H1 (cell line): Measurements from ENCODE around the gene UTS2R. TPM values are rescaled to one million over a fixed set of nuclear protein-coding genes. Genes with fewer than 3 reads are reported as not detected.

Source experiments
- CTCF ChIA-PET: fragments of 300-600 bp; sonication (Branson Sonifier 250); formaldehyde crosslinking; loops from one replicate; lab custom pipeline; 2021; ENCODE audit not compliant: partially characterized antibody; lab: Charles Lee
- POLR2A ChIA-PET: fragments of 300-600 bp; sonication (Branson Sonifier 250); formaldehyde crosslinking; loops from one replicate; lab custom pipeline; 2021; ENCODE audit warnings: inconsistent platforms; ENCODE audit not compliant: partially characterized antibody; lab: Charles Lee
- DNase-seq, 2 experiments: peaks; one replicate each; pipeline versions ENCODE4 v3.0.0 to v3.0.0-alpha.2; 2010 to 2022; ENCODE audit warnings: low spot score in 2 of 2, low read depth in 1 of 2, mixed read lengths in 1 of 2
- FAIRE-seq: peaks from 2 replicates; lab custom pipeline; 2011; peaks lifted over from hg19 to GRCh38; lab: Jason Lieb, UNC
- H2AFZ ChIP-seq: 2 replicates; pipeline ENCODE4 v1.8.1; 2012; ENCODE audit warnings: low read length, inconsistent platforms
- H2AK5ac ChIP-seq: 2 replicates; pipeline ENCODE4 v1.6.1; 2013; ENCODE audit warnings: low read depth, low read length
- H2BK120ac ChIP-seq: replicated peaks from 2 replicates; pipeline ENCODE3; 2013; ENCODE audit warnings: low read depth, low read length, inconsistent platforms
- H2BK12ac ChIP-seq: 2 replicates; pipeline ENCODE4 v1.6.1; 2013; ENCODE audit warnings: low read depth, low read length
- H2BK15ac ChIP-seq: 2 replicates; pipeline ENCODE4 v1.6.1; 2013; ENCODE audit warnings: low read length
- H2BK20ac ChIP-seq: 2 replicates; pipeline ENCODE4 v1.6.1; 2013; ENCODE audit warnings: low read length
- H2BK5ac ChIP-seq: 2 replicates; pipeline ENCODE4 v1.6.1; 2013; ENCODE audit warnings: low read depth, low read length
- H3K14ac ChIP-seq: 2 replicates; pipeline ENCODE4 v1.6.1; 2013; ENCODE audit warnings: inconsistent platforms; ENCODE audit not compliant: insufficient read length
- H3K18ac ChIP-seq: 2 replicates; pipeline ENCODE4 v1.6.1; 2013; ENCODE audit warnings: low read length; ENCODE audit errors: extremely low read depth
- H3K23ac ChIP-seq: 2 replicates; pipeline ENCODE4 v1.6.1; 2013; ENCODE audit warnings: inconsistent platforms; ENCODE audit not compliant: insufficient read length
- H3K23me2 ChIP-seq: 2 replicates; pipeline ENCODE4 v1.6.1; 2013; ENCODE audit warnings: low read depth, low read length
- H3K27ac ChIP-seq: 2 replicates; pipeline ENCODE4 v1.6.1; 2011; ENCODE audit warnings: low read depth, low read length, inconsistent platforms
- H3K27me3 ChIP-seq, 4 experiments: replicated peaks in 1 of 4; 1 replicate in 1 of 4; 2 replicates in 3 of 4; pipeline versions ENCODE4 v1.6.1 to v1.8.1; 2011 to 2013; ENCODE audit warnings: low read length in 3 of 4, mild to moderate bottlenecking in 3 of 4, inconsistent platforms in 2 of 4, mixed read lengths in 2 of 4, moderate library complexity in 1 of 4; ENCODE audit not compliant: control insufficient read depth in 3 of 4, insufficient read depth in 3 of 4; ENCODE audit errors: extremely low read depth in 1 of 4
- H3K36me3 ChIP-seq, 4 experiments: 2 replicates each; pipeline versions ENCODE4 v1.6.1 to v1.8.1; 2011 to 2013; ENCODE audit warnings: mild to moderate bottlenecking in 4 of 4, low read length in 3 of 4, moderate library complexity in 2 of 4, control low read depth in 1 of 4, inconsistent platforms in 1 of 4; ENCODE audit not compliant: insufficient read depth in 4 of 4, control insufficient read depth in 2 of 4
- H3K4ac ChIP-seq: replicated peaks from 2 replicates; pipeline ENCODE3; 2013; ENCODE audit warnings: low read length, low read depth, mixed read lengths, inconsistent platforms; ENCODE audit not compliant: insufficient read length
- H3K4me1 ChIP-seq, 4 experiments: replicated peaks in 1 of 4; 1 replicate in 1 of 4; 2 replicates in 3 of 4; pipeline versions ENCODE4 v1.6.1 to v1.8.1; 2011 to 2013; ENCODE audit warnings: low read length in 3 of 4, inconsistent platforms in 2 of 4, mixed read lengths in 1 of 4; ENCODE audit not compliant: insufficient read depth in 4 of 4, control insufficient read depth in 3 of 4
- H3K4me2 ChIP-seq, 2 experiments: 2 replicates each; pipeline versions ENCODE4 v1.6.1 to v1.8.1; 2011 to 2013; ENCODE audit warnings: low read depth in 2 of 2, low read length in 2 of 2, control low read depth in 1 of 2, inconsistent platforms in 1 of 2, mild to moderate bottlenecking in 1 of 2; ENCODE audit not compliant: insufficient read depth in 1 of 2
- H3K4me3 ChIP-seq, 4 experiments: fragments of 200-600, 300-600 bp in 1 of 4; sonication (generic), shearing (Covaris generic), sonication (Bioruptor Twin) in 1 of 4; 2 replicates each; pipeline versions ENCODE4 v1.5.1 to v1.8.1; 2011 to 2016; ENCODE audit warnings: low read length in 4 of 4, low read depth in 3 of 4, control low read depth in 2 of 4, inconsistent platforms in 2 of 4, mild to moderate bottlenecking in 2 of 4, mixed read lengths in 1 of 4, moderate library complexity in 1 of 4; ENCODE audit not compliant: insufficient read depth in 2 of 4; ENCODE audit errors: extremely low read depth in 1 of 4
- H3K56ac ChIP-seq: replicated peaks from 2 replicates; pipeline ENCODE3; 2013; ENCODE audit warnings: low read depth, mild to moderate bottlenecking, mixed read lengths, low read length, inconsistent platforms; ENCODE audit not compliant: insufficient read length
- H3K79me1 ChIP-seq: 2 replicates; pipeline ENCODE4 v1.6.1; 2013; ENCODE audit warnings: low read depth, low read length, control low read depth
- H3K79me2 ChIP-seq, 2 experiments: 2 replicates each; pipeline versions ENCODE4 v1.6.1 to v1.8.1; 2012 to 2013; ENCODE audit warnings: low read length in 2 of 2, mild to moderate bottlenecking in 2 of 2, inconsistent platforms in 1 of 2; ENCODE audit not compliant: insufficient read depth in 2 of 2, control insufficient read depth in 1 of 2
- H3K9ac ChIP-seq, 4 experiments: replicated peaks in 1 of 4; 1 replicate in 1 of 4; 2 replicates in 3 of 4; pipeline versions ENCODE4 v1.6.1 to v1.8.1; 2011 to 2013; ENCODE audit warnings: low read depth in 3 of 4, low read length in 3 of 4, control low read depth in 2 of 4, mild to moderate bottlenecking in 2 of 4, moderate library complexity in 2 of 4, inconsistent platforms in 1 of 4; ENCODE audit errors: extremely low read depth in 1 of 4
- H3K9me3 ChIP-seq, 2 experiments: 2 replicates each; pipeline versions ENCODE4 v1.6.1 to v1.8.1; 2012 to 2013; ENCODE audit warnings: mild to moderate bottlenecking in 2 of 2, moderate library complexity in 2 of 2, control low read depth in 1 of 2, inconsistent platforms in 1 of 2, low read depth in 1 of 2, low read length in 1 of 2, mixed read lengths in 1 of 2; ENCODE audit not compliant: insufficient read depth in 2 of 2
- H4K20me1 ChIP-seq, 2 experiments: replicated peaks in 1 of 2; 2 replicates each; pipeline versions ENCODE3 to v1.8.1; 2011 to 2013; ENCODE audit warnings: inconsistent platforms in 2 of 2, low read length in 2 of 2, mild to moderate bottlenecking in 1 of 2; ENCODE audit not compliant: insufficient read depth in 2 of 2, control insufficient read depth in 1 of 2
- H4K5ac ChIP-seq: 2 replicates; pipeline ENCODE4 v1.6.1; 2013; ENCODE audit warnings: low read length, low read depth, mixed read lengths, inconsistent platforms; ENCODE audit not compliant: insufficient read length
- H4K8ac ChIP-seq: 2 replicates; pipeline ENCODE4 v1.8.0; 2013; ENCODE audit warnings: mild to moderate bottlenecking, moderate library complexity, low read length, inconsistent platforms; ENCODE audit not compliant: insufficient read depth; ENCODE audit errors: extremely low read depth
- H4K91ac ChIP-seq: replicated peaks from 2 replicates; pipeline ENCODE3; 2013; ENCODE audit warnings: low read length, mixed read lengths, inconsistent platforms; ENCODE audit not compliant: insufficient read length
- ASH2L ChIP-seq: fragments of 200-600, 300-600 bp; sonication (generic); IDR thresholded peaks from one replicate; pipeline ENCODE4 v1.7.1; 2017; ENCODE audit warnings: low read length
- CHD2 ChIP-seq: IDR thresholded peaks from 2 replicates; pipeline ENCODE4 v1.6.1; 2012; ENCODE audit warnings: low read length, improper control_type of control experiment
- GABPA ChIP-seq: IDR thresholded peaks from 2 replicates; pipeline ENCODE4 v1.6.1; 2011; ENCODE audit warnings: mild to moderate bottlenecking, low read length, moderate library complexity, borderline replicate concordance; ENCODE audit not compliant: insufficient read depth
- GTF2F1 ChIP-seq: IDR thresholded peaks from 2 replicates; pipeline ENCODE4 v1.6.1; 2012; ENCODE audit warnings: low read depth, low read length, improper control_type of control experiment, borderline replicate concordance
- HDAC6 ChIP-seq: IDR thresholded peaks from one replicate; pipeline ENCODE4 v1.7.1; 2012; ENCODE audit warnings: low read depth, mild to moderate bottlenecking, inconsistent platforms, low read length, moderate library complexity
- JUND ChIP-seq: IDR thresholded peaks from 2 replicates; pipeline ENCODE4 v1.6.1; 2011; ENCODE audit warnings: mild to moderate bottlenecking, improper control_type of control experiment, low read length
- KDM1A ChIP-seq: fragments of 200-600, 300-600 bp; sonication (generic); IDR thresholded peaks from 2 replicates; pipeline ENCODE4 v1.7.1; 2016; ENCODE audit warnings: mild to moderate bottlenecking, low read length, borderline replicate concordance
- KDM5A ChIP-seq: fragments of 200-600 bp; IDR thresholded peaks from 2 replicates; pipeline ENCODE4 v1.7.1; 2012; ENCODE audit warnings: mild to moderate bottlenecking, low read length, inconsistent platforms, mixed read lengths
- POLR2A ChIP-seq, 2 experiments: IDR thresholded peaks; 1 replicate in 1 of 2; 2 replicates in 1 of 2; pipeline ENCODE4 v1.6.1; 2011; ENCODE audit warnings: low read depth in 2 of 2, low read length in 2 of 2, mild to moderate bottlenecking in 2 of 2; ENCODE audit errors: control extremely low read depth in 1 of 2
- RNF2 ChIP-seq: fragments of 200-900, 300-1000 bp; sonication (generic); IDR thresholded peaks from 2 replicates; pipeline ENCODE4 v1.7.1; 2016; ENCODE audit warnings: borderline replicate concordance, low read depth, mild to moderate bottlenecking, antibody characterized with exemption, low read length; ENCODE audit not compliant: poor library complexity, severe bottlenecking; ENCODE audit errors: missing control alignments
- SIX5 ChIP-seq: IDR thresholded peaks from 2 replicates; pipeline ENCODE4 v1.6.1; 2011; ENCODE audit warnings: mild to moderate bottlenecking, low read depth, low read length
- TAF1 ChIP-seq: IDR thresholded peaks from 2 replicates; pipeline ENCODE4 v1.6.1; 2011; ENCODE audit warnings: mild to moderate bottlenecking, low read depth, low read length
- TBP ChIP-seq: IDR thresholded peaks from 2 replicates; pipeline ENCODE4 v1.6.1; 2011; ENCODE audit warnings: low read depth, low read length, improper control_type of control experiment
- TCF12 ChIP-seq: IDR thresholded peaks from 2 replicates; pipeline ENCODE4 v1.6.1; 2011; ENCODE audit warnings: low read depth, mild to moderate bottlenecking, low read length
- YY1 ChIP-seq: IDR thresholded peaks from 2 replicates; pipeline ENCODE4 v1.6.1; 2011; ENCODE audit warnings: low read depth, mild to moderate bottlenecking, low read length
- WGBS, 2 experiments: shearing (Covaris generic) in 1 of 2; methylation state at CpG; one replicate each; pipeline versions ENCODE4 v1.1.6 to v1.1.7; 2013 to 2015; ENCODE audit warnings: low lambda C conversion rate in 2 of 2, mixed read lengths in 2 of 2, inconsistent platforms in 1 of 2, low coverage in 1 of 2, missing lambda C conversion rate in 1 of 2; ENCODE audit not compliant: insufficient replicate concordance in 2 of 2, insufficient coverage in 1 of 2, insufficient read length in 1 of 2; ENCODE audit errors: extremely low coverage in 1 of 2, missing lambda C conversion rate in 1 of 2; 5-methylcytosine and 5-hydroxymethylcytosine counted together
- polyA plus RNA-seq, 7 experiments: library from polyadenylated mRNA; depleted of rRNA in 3 of 7; stranded (reverse) in 5 of 7; unstranded in 2 of 7; fragments of >200 nt in 5 of 7; fragments of 200-250 nt in 2 of 7; gene quantifications; 1 replicate in 5 of 7; 2 replicates in 1 of 7; 4 replicates in 1 of 7; pipeline versions ENCODE4 v1.2.1 to v1.2.3, GENCODE V29; 2011 to 2013; ENCODE audit warnings: missing spikeins in 2 of 7, mixed read lengths in 2 of 7
- total RNA-seq: library from RNA; stranded (reverse); fragmentation: NEBNext Ultra II Directional; extraction: Animal tissue kit (Norgen Biotek cat#: 25700); gene quantifications from 2 replicates; pipeline ENCODE4 v1.2.1, GENCODE V29; 2021

The UTS2R gene
- total and polyA plus RNA-seq, 2 of the 8 experiments (the other 6 are each of a cell fraction or from before 2014, with no cell fraction given) = 0.27 TPM; not detected in 1

DNA sequence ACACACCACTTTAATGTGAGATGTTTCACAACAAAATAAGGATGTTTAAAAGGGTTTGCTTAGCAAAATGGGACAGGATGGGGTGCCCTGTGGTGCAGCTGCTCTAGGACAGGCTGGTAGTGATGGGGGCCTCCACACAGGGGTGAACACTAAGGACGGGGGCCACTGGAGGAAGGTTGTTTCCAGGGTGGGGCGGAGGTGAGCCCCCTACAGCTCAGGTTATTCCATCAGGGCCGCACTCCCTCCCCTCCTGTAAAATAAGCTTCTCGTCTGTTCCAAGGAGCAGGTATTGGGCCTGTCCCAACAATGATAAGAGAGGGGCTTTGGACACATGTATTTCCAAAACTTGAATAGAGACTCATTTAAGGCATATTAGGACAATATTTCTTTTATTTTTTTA is 44.7 kb downstream of the UTS2R start:
- no peak for TF ChIP-seq RNF2
- TF ChIP-seq TBP = no peak
- TF ChIP-seq TCF12 = no peak
- no peak for TF ChIP-seq ASH2L
- TF ChIP-seq GTF2F1 = no peak
- no peak for TF ChIP-seq KDM1A
- TF ChIP-seq CHD2 = no peak
- no peak for TF ChIP-seq TAF1
- TF ChIP-seq GABPA = no peak
- no peak for TF ChIP-seq POLR2A (IDR thresholded peaks at IDR 0.05; ENCODE audit: control extremely low read depth in 1 of 2, low read depth in 2 of 2, low read length in 2 of 2)
- TF ChIP-seq SIX5 = no peak
- TF ChIP-seq YY1 = no peak
- TF ChIP-seq JUND = no peak
- no peak for TF ChIP-seq KDM5A
- TF ChIP-seq HDAC6 = no peak
- TF ChIP-seq, all 59 proteins: peak for 0
- Histone ChIP-seq H2AK5ac (no peak overlapping the region), H4K20me1 (peaks cover 5 to 9% of the 10 kb centered on the region in 2 experiments), H2BK15ac (no peak overlapping the region), H3K4me2 (no peak overlapping the region), H3K4ac (no peak overlapping the region), H2BK20ac (no peak overlapping the region), H3K9me3 (no peaks in the 10 kb centered on the region), H4K8ac (no peak overlapping the region), H3K4me1 (peaks cover 0 to 3% (median 1%) of the 10 kb centered on the region in 4 experiments; a peak in 4 of 7 replicates), H2AFZ (no peak overlapping the region), H3K79me1 (peaks cover 2% of the 10 kb centered on the region; the same call in 1 of the 2 replicates), H3K18ac (no peak overlapping the region), H3K4me3 (no peak overlapping the region), H3K14ac (no peak overlapping the region), H3K9ac (no peak overlapping the region), H3K36me3 (peaks cover 0 to 2% (median 0%) of the 10 kb centered on the region in 4 experiments; a peak in 1 of 8 replicates), H4K5ac (no peak overlapping the region), H3K23me2 (peaks cover 6% of the 10 kb centered on the region), H2BK5ac (no peak overlapping the region), H2BK120ac (no peak overlapping the region), H3K23ac (no peak overlapping the region), H3K56ac (no peak overlapping the region), H3K79me2 (no peaks in the 10 kb centered on the region), H4K91ac (no peak overlapping the region), H3K27ac (no peak overlapping the region), H3K27me3 (no peaks in the 10 kb centered on the region), H2BK12ac (no peak overlapping the region)
- WGBS, 2 experiments = 80% methylated on average over 4 of the region's 4 CpGs; no CpG with 5 or more reads in 1 of the 2 experiments
- ChIA-PET POLR2A (no interaction called here), CTCF (interaction anchor here (0.6 to 2.1 kb wide), 7 partner anchors 8 to 126 kb away, joined by 3 to 6 read pairs (median 3); no protein-coding TSS in a partner anchor)
- DNase-seq (no peak), FAIRE-seq (no peak)
